Fibroblast of skin of abdomen (primary cell): ENCODE data around the gene SNTG2. TPM values are rescaled to one million over a fixed set of nuclear protein-coding genes. Genes with fewer than 3 reads are reported as not detected.
"Not testable (repeated sequence)": the region's sequence is repeated elsewhere in the genome, so short reads cannot be mapped to it uniquely, and the experiment has no call there.

Experiments used
- DNase-seq: peaks from one replicate; pipeline ENCODE4 v3.0.0-alpha.2; 2013
- polyA plus RNA-seq, 2 experiments: library from polyadenylated mRNA; unstranded; fragments of 120-200 nt; gene quantifications; one replicate each; pipeline ENCODE4 v1.2.1, GENCODE V29; 2013; ENCODE audit not compliant: insufficient read length in 2 of 2

Gene SNTG2
- 0.64 TPM for polyA plus RNA-seq (2013, experiment 1 of 2; ENCODE audit: insufficient read length)
- 0.77 TPM for polyA plus RNA-seq (2013, experiment 2 of 2; ENCODE audit: insufficient read length)

DNA sequence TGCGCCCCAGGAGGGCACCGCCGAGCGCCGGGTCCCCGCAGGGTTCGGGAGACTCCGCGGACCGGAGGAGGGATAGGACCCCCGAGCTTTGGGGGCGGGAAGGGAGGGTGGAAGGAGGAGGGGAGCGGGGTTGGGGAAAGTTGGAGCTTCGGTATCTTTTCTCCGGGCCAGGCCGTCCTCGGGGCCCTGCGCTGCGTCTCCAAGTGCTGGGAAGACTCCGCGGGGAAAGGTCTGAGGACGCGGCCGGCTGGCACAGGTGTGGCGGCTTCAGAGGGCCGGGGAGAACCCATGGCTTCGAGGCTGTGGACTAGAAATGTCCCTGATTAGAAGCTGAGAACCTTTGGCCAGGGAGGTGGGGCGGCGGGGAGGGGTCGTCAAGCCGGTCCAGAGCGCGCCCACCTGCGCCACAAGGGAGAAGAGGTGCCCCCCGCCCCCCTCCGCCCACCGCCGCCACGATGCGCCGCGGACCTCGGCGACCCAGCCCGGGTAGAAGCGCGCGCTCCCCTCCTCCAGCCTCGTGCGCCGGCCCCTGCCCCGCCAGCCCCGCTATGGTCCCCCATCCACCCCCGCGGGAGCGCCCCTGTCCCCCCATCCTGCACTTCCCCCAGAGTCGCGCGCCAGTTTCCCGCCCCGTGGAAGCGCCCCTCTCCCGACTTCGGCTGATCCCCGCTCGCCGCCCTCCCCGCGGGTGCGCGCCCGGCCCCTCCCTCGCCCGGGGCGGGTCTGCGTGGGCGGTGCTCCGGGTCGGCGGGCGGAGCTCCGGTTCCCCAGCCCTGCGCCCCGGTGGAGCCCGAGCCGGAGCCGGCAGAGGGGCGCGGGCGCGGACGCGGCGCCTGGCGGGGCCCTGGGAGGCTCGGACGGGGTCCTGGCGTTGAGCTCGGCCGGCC, at the start of gene SNTG2:
Gene SNTG2, plus strand, starts transcription at position 770 of the 887 bp plus-strand sequence. CDS start 148 bp downstream, outside the sequence.
- DNase-seq = peak; percentile 43

DNA sequence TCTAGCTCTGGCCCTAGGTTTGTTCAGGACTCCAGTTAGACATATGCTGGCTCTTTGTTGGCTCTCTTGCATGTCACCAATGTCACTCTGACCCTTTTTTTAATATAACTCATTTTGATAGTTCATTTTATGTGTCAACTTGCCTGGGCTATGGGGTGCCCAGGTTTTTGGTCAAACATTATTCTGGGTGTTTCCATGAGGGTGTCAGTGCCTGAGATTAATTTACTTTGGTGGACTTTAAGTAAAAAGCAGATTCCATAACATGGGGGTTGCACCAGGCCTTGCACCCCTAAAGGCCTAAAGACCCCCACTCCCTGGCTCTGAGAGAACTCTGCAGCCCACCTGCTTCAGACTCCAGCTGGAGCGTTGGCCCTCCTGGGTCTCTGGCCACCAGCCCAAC, 48.1 kb upstream of the SNTG2 start:
- DNase-seq = no peak

DNA sequence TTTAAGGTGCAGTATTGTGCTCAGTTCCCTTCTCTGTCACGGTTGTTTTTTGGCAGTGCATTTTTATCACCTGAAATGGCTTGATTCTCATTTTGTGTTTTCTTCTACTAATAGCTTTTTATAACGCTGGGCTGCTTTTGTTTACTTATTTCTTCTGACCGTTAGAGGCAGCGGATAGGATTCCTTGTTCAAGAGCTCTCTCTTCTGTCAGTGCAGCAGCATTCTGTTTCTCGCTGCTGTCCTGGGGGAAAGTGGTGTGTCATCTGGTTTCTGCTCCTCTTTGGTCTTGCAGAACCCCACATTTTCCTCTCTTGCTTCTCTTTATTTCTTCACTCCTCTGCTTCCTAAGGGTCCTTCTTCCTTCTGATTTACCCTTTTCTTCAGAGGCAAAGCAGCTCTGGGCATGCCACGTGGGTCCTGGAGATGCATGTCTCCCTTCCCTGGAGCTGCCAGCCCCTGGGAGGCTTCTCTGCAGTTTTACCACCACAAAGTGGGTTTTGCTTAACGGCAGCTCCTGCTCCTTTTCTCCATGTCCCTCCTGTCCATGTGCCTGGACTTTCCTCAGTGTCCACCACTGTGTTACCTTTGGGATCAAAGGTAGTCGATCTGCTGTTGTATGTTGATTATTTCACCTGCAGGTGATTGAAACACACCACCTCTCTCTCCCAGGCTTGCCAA, 47.3 kb upstream of the SNTG2 start:
- no peak for DNase-seq

DNA sequence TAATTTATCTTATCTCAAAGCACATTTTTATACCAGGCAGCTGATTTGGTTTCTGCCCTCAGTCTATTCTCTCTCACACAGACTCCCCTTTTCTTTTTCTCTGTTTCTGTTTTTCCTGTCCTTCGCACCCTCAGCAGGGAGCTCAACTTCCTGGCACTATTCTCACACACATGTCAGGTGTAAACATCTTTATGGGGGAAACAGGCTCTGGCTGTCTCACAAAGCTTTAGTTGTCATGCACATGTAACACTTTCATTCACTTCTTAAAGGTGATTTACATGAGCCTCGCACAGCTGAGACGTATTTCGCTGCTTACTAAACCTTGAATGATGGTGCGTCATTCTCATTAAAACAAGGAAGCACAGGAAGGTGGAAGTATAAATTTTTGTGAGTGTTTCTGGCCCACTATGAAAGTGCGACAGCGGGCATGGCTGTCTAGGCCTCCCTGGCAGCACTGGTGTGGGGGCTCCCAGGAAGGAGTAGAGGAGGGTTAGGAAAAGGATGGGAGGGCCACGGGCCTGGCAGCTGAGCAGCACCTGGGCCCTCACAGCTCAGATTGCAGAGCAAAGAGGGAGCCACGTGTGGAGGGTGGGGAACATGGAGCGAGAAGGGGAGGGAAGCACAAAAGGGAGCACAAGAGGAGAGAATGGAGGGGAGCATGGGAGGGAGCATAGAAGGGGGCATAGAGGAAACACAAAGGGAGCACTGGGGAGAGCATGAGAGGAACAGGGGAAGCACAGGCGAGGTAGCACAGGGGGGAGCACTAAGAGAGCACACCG, 46.2 kb upstream of the SNTG2 start:
- DNase-seq = no peak

DNA sequence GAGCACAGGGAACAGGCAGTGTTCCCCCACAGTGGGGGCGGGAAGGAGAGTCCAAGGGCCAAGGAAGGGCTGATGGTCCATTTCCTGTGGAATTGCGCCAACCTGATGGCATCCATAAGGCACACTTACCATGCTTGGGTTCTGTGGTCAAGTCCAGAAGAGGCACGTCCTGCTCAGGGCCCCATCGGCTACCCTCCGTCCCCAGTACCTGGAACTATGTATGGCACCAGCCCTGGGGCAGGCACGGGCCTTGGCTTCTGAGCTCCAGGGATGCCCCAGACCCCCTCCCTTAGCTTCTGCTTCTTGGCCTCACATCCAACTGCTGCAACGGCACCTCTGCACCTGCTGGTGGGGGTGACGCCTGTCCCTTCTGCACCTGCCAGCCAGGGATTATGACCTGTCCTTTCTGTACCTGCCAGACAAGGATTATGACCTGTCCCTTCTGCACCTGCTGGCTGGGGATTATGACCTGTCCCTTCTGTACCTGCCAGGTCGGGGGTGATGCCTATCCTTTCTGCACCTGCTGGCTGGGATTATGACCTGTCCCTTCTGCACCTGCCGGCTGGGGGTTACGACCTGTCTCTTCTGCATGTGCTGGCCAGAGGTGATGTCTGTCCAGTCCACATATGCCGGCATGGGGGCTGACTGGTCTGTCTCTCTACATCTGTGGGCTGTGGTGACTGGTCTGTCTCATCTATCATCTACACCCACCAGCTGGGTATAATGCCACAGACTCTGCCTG, 45.4 kb upstream of the SNTG2 start:
- DNase-seq = no peak

DNA sequence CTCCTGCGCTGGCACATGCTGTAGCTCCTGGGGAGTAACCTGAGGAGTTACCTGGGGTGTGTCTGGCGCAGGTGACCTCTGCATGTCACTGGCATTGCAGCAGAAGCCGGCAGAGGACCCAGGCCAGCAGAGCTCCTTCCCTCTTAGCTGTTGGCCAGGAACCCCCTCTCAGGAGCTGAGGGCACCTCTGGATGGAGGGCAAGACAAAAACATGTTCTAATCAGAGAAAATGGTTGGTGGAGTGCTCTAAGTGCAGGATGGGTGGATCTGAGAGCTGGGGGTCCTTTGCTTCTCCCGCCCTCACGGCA, 44.9 kb upstream of the SNTG2 start:
- no peak for DNase-seq

DNA sequence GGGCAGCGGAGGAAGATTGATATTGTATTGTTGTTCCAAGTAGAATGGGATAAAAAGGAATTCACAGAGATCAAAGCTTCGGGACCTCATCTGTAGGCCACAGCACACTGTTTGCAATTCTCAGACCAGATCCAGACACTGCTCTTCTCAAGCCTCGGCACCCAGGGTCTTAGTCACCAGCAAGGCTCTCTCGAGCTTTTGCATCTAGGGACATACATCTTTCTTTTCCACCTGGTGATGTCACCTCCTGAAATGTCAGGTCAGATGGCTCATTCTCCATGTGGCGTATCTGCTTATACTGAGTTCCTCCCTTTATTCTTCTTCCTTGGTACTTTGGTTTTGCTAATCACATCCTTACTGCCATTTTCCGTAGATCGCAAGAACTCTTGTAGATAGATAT, 42.9 kb upstream of the SNTG2 start:
- no peak for DNase-seq

DNA sequence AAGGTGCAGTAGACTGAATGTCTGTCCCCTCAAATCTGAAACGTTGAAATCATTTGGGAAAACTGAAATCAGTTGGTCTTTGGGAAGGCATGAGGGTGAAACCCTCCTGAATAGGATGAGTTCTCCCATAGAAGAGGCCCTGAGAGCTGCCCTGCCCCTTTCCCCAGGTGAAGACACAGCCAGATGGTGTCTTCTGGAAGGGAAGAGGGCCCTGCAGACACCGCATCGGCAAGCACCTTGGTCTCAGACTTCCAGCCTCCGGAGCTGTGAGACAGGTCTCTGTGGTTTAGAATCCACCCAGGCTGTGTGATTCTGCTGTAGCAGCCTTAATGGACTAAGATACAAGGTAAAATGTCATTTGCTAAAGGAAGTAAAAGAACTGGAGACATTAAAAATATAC, 42.1 kb upstream of the SNTG2 start:
- no peak for DNase-seq

DNA sequence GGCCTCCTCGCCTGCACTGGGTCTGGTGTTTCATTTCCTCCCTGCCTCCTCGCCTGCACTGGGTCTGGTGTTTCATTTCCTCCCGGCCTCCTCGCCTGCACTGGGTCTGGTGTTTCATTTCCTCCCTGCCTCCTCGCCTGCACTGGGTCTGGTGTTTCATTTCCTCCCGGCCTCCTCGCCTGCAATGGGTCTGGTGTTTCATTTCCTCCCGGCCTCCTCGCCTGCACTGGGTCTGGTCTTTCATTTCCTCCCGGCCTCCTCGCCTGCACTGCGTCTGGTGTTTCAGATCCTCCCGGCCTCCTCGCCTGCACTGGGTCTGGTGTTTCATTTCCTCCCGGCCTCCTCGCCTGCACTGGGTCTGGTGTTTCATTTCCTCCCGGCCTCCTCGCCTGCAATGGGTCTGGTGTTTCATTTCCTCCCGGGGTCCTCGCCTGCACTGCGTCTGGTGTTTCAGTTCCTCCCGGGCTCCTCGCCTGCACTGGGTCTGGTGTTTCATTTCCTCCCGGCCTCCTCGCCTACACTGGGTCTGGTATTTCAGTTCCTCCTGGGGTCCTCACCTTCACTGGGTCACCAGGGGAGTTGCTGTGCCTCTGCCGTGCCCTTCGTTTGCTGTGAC, 40.8 kb upstream of the SNTG2 start:
- DNase-seq = not testable (repeated sequence)

DNA sequence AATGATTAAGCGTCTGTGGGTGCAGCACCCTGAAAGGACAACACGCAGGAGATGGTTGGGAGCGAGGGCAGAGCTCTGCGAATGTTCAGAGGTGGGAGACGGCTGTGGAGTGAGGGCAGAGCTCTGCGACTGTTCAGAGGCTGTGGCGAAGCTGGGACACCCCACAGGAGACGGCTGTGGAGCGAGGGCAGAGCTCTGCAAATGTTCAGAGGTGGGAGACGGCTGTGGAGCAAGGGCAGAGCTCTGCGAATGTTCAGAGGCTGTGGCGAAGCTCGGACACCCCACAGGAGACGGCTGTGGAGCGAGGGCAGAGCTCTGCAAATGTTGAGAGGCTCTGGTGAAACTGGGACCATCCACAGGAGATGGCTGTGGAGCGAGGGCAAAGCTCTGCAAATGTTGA, 40.0 kb upstream of the SNTG2 start:
- DNase-seq = no peak

DNA sequence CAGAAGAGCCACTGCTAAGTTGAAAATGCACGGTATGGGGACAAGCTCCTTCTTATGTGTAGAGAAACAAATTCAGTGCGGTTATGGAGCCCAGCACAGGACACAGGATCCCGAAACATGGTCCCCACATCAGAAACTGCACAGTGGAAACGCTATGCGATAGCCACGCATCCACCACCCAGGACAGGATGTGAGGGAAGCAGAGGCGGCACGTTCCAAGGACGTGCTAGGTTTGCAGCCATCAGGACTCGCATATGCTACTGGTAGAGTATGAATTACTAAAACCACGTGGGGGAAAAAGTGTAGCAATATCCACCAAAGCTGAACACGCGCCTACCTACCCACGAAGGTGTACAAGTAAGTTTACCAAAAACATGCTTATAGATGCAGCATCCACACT, 34.7 kb upstream of the SNTG2 start:
- no peak for DNase-seq

DNA sequence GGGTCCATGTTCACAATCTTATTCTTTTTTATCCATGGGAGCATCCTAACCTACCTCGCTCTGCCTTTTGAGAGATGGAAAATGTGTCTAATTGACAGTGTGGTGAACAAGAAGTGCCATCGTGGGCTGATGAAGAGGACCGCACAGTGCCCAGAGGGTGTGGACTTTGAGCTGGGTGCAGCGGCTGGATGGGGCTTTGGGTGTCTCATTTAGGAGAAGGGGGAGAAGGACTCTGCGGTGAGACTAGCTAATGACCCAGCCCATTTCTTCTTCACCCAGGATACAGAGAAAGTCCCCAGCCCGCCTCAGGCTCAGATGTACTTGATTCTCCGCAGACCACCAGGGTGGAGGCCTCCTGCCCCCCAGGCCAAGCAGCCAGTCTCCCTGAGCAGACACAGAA, 33.7 kb upstream of the SNTG2 start:
- DNase-seq = no peak

DNA sequence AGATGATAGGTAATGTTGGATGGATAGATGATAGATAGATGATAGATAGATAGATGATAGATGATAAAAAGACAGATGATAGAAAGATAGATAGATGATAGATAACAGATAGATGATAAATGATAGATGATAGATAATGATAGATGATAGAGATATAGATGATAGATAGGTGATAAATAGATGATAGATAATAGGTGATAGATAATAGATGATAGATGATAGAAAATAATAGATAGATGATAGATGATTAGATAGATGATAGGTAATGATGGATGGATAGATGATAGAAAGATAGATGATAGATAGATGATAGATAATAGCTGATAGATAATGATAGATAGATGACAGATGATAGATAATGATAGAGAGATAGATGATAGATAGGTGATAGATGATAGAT, 31.0 kb upstream of the SNTG2 start:
- DNase-seq = no peak

DNA sequence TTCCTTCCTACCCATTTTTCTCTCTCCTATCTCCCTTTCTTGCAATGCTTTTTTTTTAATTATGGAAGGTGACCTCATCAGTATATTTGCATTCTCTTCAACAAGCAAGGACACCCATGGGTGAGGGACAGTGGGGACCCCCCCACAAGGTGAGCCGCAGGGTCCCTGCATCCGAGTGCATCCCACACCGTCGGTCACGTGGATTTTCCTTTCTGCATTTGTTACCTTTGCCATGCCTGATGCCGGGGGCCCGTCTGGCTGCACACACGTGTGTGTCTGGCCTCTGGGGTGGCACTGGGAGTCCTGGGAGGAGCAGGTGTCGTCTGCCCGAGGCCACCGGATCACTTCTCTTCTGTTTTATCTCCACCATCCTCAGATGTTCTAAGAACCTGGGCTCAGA, 30.1 kb upstream of the SNTG2 start:
- no peak for DNase-seq

DNA sequence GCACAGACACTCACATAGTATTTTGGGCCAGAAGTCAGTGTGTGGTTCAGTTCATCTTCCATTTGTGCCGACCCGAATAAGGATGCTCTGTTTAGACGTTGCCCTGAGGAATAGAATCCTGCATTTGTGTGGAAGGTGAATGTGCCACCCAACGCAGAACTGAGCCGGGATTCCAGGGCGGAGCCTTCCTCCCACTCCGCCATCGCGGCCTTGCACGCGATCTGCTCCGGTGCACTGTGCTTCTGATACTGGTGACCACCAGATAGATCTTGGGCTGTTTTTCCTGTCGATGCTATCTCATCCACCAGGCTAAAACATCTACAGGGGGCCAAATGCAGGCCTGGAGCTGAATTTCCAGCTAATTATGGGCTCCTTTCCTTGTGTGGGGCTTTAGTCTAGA, 29.6 kb upstream of the SNTG2 start:
- no peak for DNase-seq

DNA sequence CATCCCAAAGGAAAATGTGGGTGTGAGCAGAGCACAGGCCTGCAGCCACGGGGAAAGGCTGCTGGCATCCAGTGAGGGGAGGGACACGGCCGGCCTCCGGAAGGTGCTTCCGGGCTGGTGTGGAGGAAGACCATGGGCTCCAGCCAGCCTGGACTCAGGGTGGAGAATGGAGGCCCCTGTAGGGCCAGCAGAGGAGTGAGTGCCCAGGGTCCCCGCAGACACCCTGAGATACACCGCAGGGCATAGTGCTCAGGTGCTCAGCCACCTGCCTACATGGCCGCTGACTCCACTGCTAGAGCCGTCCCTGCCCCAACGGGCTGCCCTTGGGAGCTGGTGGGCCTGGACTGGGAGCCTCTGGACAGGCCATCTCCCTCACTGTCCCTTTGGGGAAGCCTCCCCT, 28.5 kb upstream of the SNTG2 start:
- DNase-seq = no peak

DNA sequence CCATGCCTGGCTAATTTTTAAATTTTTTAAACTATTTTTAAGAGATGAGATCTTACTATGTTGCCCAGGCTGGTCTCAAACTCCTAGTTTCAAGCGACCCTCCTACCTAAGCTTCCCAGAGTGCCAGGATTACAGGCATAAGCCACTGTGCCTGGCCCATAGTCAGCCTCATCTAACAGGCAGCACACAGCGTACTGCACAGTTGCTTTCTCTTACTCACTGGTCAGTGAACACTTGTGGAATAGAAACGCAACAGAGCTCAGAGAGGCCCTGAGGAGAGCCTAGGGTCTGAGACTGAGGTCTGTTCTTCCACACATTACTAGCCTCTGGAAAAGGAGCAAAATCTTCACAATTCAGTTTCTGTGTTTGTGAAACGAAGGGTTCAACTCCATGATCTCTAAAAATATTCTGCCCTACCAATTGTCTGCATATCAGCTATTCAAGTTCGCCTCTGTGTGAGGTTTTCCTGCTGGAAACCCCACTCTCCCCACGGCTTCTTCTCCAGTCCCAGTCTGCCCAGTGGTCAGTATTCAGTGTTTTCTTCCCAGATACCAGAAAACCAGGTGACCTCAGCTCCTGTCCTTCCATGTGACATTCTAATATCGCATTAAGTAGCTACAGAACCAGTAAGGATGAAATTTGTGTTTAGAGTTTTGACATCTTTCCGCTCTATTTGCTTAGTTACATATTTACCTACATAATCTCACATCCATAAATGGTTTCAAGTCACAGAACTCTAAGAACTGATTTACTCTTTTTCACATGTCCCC, 26.6 kb upstream of the SNTG2 start:
- DNase-seq = no peak

DNA sequence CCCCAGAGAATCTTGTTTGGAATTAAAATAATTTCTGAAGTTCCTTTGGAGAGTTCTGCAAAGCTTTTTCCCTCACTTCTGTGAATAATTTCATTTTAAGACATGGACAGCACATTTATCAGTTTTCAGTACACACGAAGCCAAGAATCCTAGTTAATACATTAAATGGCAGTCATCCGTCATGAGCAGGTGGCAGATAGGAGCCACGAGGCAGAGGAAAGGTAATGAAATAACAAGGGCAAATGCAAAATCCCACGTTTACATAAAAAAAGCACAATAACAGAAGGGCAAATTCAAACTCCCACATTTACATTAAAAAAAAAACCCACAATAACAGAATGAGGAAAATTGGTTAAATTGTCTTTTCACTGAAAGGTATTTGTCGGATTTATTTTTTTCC, 25.9 kb upstream of the SNTG2 start:
- no peak for DNase-seq

DNA sequence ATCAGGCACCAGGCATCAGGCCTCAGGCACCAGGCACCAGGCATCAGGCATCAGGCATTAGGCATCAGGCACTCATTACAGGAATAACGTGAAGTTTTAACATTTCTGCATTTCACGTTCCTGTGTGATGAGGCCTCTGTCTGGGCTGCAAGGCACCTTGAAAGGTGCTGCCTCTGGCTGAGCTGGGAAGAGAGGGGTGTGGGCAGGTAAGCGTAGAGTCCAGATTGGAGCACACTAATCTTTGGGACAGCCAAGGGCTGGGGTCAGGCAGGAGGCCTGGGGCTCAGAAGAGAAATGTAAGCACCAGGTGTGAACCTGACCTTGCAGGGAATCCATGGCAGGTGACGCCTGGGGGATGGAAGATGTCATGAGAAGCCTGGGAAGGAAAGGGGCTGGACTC, 25.3 kb upstream of the SNTG2 start:
- no peak for DNase-seq

DNA sequence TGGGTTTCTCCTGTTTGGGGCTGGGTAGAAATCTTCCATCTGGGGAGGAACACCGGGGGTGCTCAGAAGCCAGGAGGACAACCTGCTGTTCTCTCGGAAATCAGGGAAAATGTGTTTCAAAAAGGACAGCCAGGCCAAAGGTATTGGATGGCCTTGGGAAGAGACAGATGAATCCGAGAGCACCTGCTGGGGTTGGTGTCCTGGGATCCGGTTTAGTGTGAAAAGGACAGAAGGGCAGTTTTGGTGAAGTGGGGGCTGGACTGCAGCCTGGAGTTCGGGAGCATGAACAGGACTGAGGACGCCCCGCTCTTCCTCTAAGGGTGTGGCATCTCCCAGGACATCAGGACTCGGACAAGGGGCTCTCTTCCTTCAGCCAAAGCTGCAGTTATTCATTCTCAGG, 24.9 kb upstream of the SNTG2 start:
- DNase-seq = no peak

DNA sequence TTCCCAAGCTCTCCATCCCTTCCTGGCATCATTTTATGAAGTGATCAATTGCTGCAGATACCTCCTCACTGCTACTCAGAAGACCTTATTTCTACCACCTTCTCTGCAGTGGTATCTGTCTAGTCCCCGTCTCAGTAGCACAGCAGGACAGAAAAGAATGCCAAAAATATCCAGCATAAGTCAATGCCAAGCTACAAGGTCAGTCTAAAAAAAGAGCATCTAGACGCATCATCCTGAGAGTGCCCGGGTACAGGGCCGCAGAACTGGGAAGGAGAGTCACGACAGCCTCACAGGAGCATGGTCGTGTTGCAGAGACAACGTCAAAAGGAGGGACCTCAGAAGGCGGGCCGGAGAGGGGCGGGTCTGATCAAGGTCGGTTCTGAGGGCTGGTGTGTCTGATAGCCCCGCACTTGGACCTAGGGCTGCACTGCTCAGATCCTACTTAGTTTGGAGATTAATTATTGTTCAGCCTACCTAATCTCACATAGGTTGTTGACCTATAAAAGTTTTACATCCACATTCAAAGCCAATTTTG, 24.3 kb upstream of the SNTG2 start:
- DNase-seq = no peak
